Nephron (organoid): Measurements from ENCODE around the gene MITF.

ENCODE experiments used
- H3K27ac Mint-ChIP-seq, 3 experiments: 2 replicates each; pipeline ENCODE4 v1.8.0; 2020; ENCODE audit warnings: mixed read lengths in 3 of 3, mild to moderate bottlenecking in 2 of 3, moderate library complexity in 1 of 3
- H3K27me3 Mint-ChIP-seq: 2 replicates; pipeline ENCODE4 v1.8.0; 2021; ENCODE audit warnings: low read depth, mild to moderate bottlenecking, moderate library complexity, mixed read lengths
- H3K36me3 Mint-ChIP-seq: 2 replicates; pipeline ENCODE4 v1.8.0; 2020; ENCODE audit warnings: low read depth, mixed read lengths
- H3K4me1 Mint-ChIP-seq: 2 replicates; pipeline ENCODE4 v1.8.0; 2020; ENCODE audit warnings: mixed read lengths
- H3K4me3 Mint-ChIP-seq, 3 experiments: 2 replicates each; pipeline ENCODE4 v1.8.0; 2020; ENCODE audit warnings: mild to moderate bottlenecking in 3 of 3, mixed read lengths in 3 of 3, moderate library complexity in 2 of 3
- H3K9me3 Mint-ChIP-seq: 2 replicates; pipeline ENCODE4 v1.8.0; 2020; ENCODE audit warnings: mixed read lengths
- TF ChIP-seq, protein P1 (sequence below), 3 experiments: fragments of 200-600 bp; sonication (generic); IDR thresholded peaks; one replicate each; pipeline ENCODE4 v1.5.0; 2021; ENCODE audit warnings: antibody characterized with exemption in 3 of 3; ENCODE audit not compliant: unreplicated experiment in 3 of 3

MITF gene

DNA sequence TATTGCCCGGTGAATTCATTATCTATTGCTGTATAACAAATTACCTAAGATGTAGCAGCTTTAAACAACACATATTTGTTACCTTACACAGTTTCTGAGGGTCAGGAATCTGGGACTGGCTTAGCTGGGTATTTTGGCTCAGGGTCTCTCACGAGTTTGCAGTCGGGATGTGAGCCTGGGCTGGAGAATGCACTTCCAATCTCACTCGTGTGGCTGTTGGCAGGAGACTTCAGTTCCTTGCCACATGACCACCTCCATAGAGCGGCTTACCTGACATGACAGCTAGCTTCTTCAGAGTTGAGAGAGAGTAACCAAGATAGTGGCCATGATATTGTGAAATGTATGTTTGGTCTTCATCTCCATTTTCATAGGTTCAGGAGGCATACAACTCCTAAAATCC is 18.4 kb upstream of the MITF start:
- no peaks in the 10 kb centered on the region for H3K9me3 Mint-ChIP-seq
- H3K27ac Mint-ChIP-seq: no peak overlapping the region
- no peaks in the 10 kb centered on the region for H3K27me3 Mint-ChIP-seq
- no peak overlapping the region for H3K4me3 Mint-ChIP-seq
- H3K4me1 Mint-ChIP-seq: peaks cover 23% of the 10 kb centered on the region
- no peaks in the 10 kb centered on the region for H3K36me3 Mint-ChIP-seq
- TF ChIP-seq, protein P1, sequence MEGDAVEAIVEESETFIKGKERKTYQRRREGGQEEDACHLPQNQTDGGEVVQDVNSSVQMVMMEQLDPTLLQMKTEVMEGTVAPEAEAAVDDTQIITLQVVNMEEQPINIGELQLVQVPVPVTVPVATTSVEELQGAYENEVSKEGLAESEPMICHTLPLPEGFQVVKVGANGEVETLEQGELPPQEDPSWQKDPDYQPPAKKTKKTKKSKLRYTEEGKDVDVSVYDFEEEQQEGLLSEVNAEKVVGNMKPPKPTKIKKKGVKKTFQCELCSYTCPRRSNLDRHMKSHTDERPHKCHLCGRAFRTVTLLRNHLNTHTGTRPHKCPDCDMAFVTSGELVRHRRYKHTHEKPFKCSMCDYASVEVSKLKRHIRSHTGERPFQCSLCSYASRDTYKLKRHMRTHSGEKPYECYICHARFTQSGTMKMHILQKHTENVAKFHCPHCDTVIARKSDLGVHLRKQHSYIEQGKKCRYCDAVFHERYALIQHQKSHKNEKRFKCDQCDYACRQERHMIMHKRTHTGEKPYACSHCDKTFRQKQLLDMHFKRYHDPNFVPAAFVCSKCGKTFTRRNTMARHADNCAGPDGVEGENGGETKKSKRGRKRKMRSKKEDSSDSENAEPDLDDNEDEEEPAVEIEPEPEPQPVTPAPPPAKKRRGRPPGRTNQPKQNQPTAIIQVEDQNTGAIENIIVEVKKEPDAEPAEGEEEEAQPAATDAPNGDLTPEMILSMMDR (IDR thresholded peaks at IDR 0.05; ENCODE audit: unreplicated experiment in 3 of 3): no peak

DNA sequence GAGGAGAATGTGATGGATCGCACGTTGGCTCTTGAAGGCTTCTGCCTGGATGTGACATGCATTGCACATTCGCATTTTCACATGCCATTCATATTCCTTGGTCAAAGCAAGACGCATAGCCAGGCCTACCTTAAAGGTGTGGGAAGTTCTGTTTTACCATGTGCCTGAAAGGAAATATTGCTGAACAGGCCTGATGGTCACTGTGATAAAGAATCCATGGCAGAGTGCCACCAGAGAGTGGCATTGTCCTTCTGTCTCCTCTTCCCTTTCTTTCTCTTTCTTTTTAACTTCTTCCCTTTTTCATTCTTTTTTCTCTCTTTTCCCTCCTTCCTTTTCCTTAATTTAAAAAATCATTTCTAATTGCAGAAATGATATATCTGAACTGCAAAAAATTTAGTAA is 15.9 kb upstream of the MITF start:
- H3K4me3 Mint-ChIP-seq: no peak overlapping the region
- H3K27me3 Mint-ChIP-seq: no peaks in the 10 kb centered on the region
- no peak overlapping the region for H3K27ac Mint-ChIP-seq
- H3K4me1 Mint-ChIP-seq: peaks cover 23% of the 10 kb centered on the region
- H3K9me3 Mint-ChIP-seq: no peaks in the 10 kb centered on the region
- TF ChIP-seq, protein P1 (IDR thresholded peaks at IDR 0.05; ENCODE audit: unreplicated experiment in 3 of 3): no peak
- no peaks in the 10 kb centered on the region for H3K36me3 Mint-ChIP-seq

DNA sequence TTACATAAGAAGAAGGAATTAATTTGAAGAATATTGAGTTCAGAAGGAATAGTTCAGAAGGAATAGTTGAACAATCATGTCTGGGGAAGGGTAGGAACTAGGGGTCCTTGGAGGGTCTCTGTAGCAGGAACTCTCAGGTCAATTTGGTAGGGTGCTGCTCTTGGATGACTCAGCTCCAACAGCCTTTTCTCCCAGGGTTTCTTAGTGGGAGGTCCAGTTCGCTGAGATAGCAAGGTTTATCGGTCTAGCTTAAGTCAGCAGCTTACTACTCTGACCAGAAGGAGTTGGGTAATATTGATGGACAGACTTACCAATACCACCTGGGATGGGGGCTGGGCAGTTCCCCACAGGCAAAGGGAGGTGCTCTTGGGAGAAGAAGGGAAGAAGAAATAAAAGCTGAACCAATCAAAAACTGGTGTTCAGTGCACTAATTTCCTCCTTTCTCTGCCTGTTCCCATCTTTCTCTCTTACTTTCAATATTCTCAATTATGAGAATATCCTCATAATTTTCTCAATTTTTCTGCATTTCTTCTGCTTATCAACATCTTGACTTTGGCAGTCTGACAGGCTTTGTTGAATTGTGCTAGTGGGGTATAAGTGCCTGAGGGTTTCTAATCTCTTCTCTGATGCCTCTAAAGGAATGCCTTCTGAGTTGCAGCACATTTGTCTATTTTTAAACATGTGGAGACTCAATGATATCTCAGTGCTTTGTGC is 14.4 kb upstream of the MITF start:
- H3K9me3 Mint-ChIP-seq: no peaks in the 10 kb centered on the region
- H3K27me3 Mint-ChIP-seq: no peaks in the 10 kb centered on the region
- H3K27ac Mint-ChIP-seq: peak overlapping the region in 1 of 3 experiments; percentile 29
- no peak overlapping the region for H3K4me3 Mint-ChIP-seq
- H3K36me3 Mint-ChIP-seq: no peaks in the 10 kb centered on the region
- TF ChIP-seq, protein P1 (IDR thresholded peaks at IDR 0.05; ENCODE audit: unreplicated experiment in 3 of 3): no peak
- peaks cover 14% of the 10 kb centered on the region for H3K4me1 Mint-ChIP-seq

DNA sequence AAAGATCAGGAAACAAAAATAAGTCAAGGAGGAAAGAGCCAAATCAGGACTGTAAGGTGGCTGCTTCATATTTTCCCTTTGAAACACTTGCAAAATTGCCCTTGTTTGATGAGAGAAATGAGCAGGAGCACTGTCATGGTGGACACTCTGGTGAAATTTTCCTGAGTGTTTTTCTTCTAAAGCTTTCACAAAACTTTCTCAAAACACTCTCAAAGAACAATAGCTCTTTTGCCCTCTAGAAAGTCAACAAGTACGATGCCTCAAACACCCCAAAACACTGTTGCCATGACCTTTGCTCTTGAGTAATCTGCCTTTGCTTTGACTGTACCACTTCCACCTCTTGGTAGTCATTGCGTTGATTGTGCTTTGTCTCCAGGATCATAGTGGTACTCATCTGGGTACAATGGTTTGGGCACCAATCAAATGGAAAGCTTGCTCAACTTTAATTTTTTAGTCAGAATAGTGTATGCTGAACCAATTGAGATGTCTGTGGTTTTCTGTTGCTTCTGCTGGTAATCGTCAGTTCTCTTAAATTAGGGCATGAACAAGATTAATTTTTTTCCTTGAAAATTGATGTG is 13.2 kb upstream of the MITF start:
- Mint-ChIP-seq H3K36me3 (no peaks in the 10 kb centered on the region), H3K4me1 (peaks cover 10% of the 10 kb centered on the region), H3K4me3 (no peak overlapping the region), H3K27ac (no peak overlapping the region), H3K27me3 (no peaks in the 10 kb centered on the region), H3K9me3 (no peaks in the 10 kb centered on the region)
- TF ChIP-seq, protein P1 (IDR thresholded peaks at IDR 0.05; ENCODE audit: unreplicated experiment in 3 of 3): no peak

DNA sequence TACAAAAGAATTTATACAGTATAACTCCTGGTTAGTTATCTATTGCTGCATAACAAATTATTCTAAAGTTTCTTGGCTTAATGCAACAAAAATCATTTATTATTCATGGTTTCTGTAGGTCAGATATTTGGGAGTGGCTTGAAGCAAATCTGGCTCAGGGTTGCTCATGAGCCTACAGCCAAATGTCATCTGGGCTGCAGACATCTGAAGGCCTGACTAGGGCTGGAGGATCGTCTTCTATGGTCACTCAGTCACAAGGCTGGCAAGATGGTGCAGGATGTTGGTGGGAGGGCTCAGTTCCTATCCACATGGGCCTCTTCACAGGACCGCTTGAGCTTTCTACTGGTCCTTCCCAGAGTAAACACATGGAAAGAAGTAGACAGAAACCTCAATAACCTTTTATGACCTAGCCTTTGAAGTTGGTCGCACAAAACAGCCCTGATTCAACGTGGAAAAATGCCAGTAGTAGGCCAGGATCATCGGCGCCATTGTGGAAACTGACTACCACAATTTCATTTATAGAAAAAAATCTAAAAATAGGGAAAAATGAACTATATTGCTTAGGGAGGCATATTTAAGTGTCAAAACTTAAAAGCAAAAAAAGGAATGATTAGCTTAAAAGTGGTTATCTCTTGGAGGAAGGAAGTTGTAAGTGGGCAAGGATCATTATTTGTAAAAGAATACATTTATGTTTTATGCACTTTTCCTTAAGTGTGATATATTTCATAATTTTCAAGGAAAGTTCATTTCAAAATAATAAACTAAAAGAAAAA is 9.9 kb upstream of the MITF start:
- Mint-ChIP-seq H3K4me3 (no peak overlapping the region), H3K36me3 (no peaks in the 10 kb centered on the region), H3K9me3 (no peaks in the 10 kb centered on the region), H3K4me1 (peaks cover 10% of the 10 kb centered on the region), H3K27ac (no peak overlapping the region), H3K27me3 (peaks cover 11% of the 10 kb centered on the region)
- TF ChIP-seq, protein P1 (IDR thresholded peaks at IDR 0.05; ENCODE audit: unreplicated experiment in 3 of 3): no peak
